ENCODE measurements around the gene TXNL1.
"Not testable (repeated sequence)": the region's sequence is repeated elsewhere in the genome, so short reads cannot be mapped to it uniquely, and the experiment has no call there.

DNA sequence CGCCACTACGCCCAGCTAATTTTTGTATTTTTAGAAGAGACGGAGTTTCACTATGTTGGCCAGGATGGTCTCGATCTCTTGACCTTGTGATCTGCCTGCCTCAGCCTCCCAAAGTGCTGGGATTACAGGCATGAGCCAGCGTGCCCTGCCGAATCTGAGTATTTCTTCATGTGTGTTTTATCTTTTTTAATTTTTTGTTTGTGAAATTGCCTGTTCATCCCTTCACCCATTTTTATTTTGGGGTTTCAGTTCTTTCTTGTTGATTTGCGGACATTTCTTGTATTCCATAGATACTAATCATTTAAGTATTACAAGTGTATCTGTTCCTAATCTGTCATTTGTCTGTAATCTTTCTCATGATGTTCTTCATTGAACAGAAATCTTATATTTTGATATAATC lies 15.9 kb upstream of the TXNL1 start:
- TF ChIP-seq EZH2 (IDR thresholded peaks at IDR 0.05; ENCODE audit: insufficient read depth, poor library complexity, severe bottlenecking); EZH2phosphoT487 (IDR thresholded peaks at IDR 0.05; ENCODE audit: insufficient read depth, low read depth): not testable (repeated sequence)
